Neural progenitor cell (in vitro differentiated cells): ENCODE data around the gene WDR27. TPM values are rescaled to one million over a fixed set of nuclear protein-coding genes. Genes with fewer than 3 reads are reported as not detected.

Experiments used
- DNase-seq: peaks from one replicate; pipeline ENCODE4 v3.0.0-alpha.2; 2016; ENCODE audit warnings: low spot score
- H2AFZ ChIP-seq: fragments of 200-600 bp; sonication (generic); replicated peaks from 2 replicates; pipeline ENCODE4 v1.6.1; 2016; ENCODE audit warnings: antibody characterized with exemption
- H3F3A ChIP-seq: fragments of 200-600 bp; sonication (generic); 2 replicates; pipeline ENCODE4 v1.6.1; 2016; ENCODE audit warnings: antibody characterized with exemption, low read depth
- H3K27ac ChIP-seq: fragments of 200-600 bp; sonication (generic); 2 replicates; pipeline ENCODE4 v1.5.1; 2016; ENCODE audit warnings: mild to moderate bottlenecking
- H3K27me3 ChIP-seq: fragments of 200-600 bp; sonication (generic); 2 replicates; pipeline ENCODE4 v1.6.1; 2016; ENCODE audit warnings: mild to moderate bottlenecking, moderate library complexity
- H3K36me3 ChIP-seq: fragments of 200-600 bp; sonication (generic); 2 replicates; pipeline ENCODE4 v1.5.1; 2016
- H3K4me1 ChIP-seq: fragments of 200-600 bp; sonication (generic); 2 replicates; pipeline ENCODE4 v1.6.1; 2016; ENCODE audit warnings: mixed run types
- H3K4me2 ChIP-seq: fragments of 200-600 bp; sonication (generic); 2 replicates; pipeline ENCODE4 v1.6.1; 2016
- H3K4me3 ChIP-seq: fragments of 200-600 bp; sonication (generic); 2 replicates; pipeline ENCODE4 v1.5.1; 2016
- H3K79me2 ChIP-seq: fragments of 200-600 bp; sonication (generic); 2 replicates; pipeline ENCODE4 v1.6.1; 2016; ENCODE audit warnings: low read depth
- H3K9ac ChIP-seq: fragments of 200-600 bp; sonication (generic); 2 replicates; pipeline ENCODE4 v1.6.1; 2016
- H3K9me3 ChIP-seq: fragments of 200-600 bp; sonication (generic); 2 replicates; pipeline ENCODE4 v1.5.1; 2016; ENCODE audit warnings: low read depth
- H4K20me1 ChIP-seq: fragments of 200-600 bp; sonication (generic); 2 replicates; pipeline ENCODE4 v1.6.1; 2016; ENCODE audit warnings: low read depth
- H3K27ac Mint-ChIP-seq: 3 replicates; pipeline ENCODE4 v1.8.0; 2021; ENCODE audit warnings: mixed read lengths
- H3K27me3 Mint-ChIP-seq: 2 replicates; pipeline ENCODE4 v1.8.0; 2022; ENCODE audit warnings: low read depth, mild to moderate bottlenecking, inconsistent platforms, moderate library complexity, mixed read lengths; ENCODE audit not compliant: insufficient read depth
- H3K36me3 Mint-ChIP-seq: 3 replicates; pipeline ENCODE4 v1.8.0; 2021; ENCODE audit warnings: mixed read lengths
- H3K4me1 Mint-ChIP-seq: 3 replicates; pipeline ENCODE4 v1.8.0; 2021; ENCODE audit warnings: mixed read lengths
- H3K4me3 Mint-ChIP-seq: 3 replicates; pipeline ENCODE4 v1.8.0; 2021; ENCODE audit warnings: mild to moderate bottlenecking, moderate library complexity, mixed read lengths
- H3K9me3 Mint-ChIP-seq: 3 replicates; pipeline ENCODE4 v1.8.0; 2020; ENCODE audit warnings: mixed read lengths
- EZH2 ChIP-seq: fragments of 200-600 bp; sonication (generic); IDR thresholded peaks from 2 replicates; pipeline ENCODE4 v1.6.1; 2017; ENCODE audit warnings: antibody characterized with exemption, mild to moderate bottlenecking, moderate library complexity
- EZH2phosphoT487 ChIP-seq: fragments of 200-600 bp; sonication (generic); IDR thresholded peaks from 2 replicates; pipeline ENCODE4 v1.6.1; 2017; ENCODE audit warnings: antibody characterized with exemption
- total RNA-seq: library from RNA; depleted of rRNA; stranded (reverse); fragments of >200 nt; gene quantifications from 2 replicates; pipeline ENCODE4 v1.2.3, GENCODE V29; 2015; ENCODE audit warnings: low replicate concordance
- TF ChIP-seq, protein P1 (sequence below): fragments of 200-600 bp; sonication (generic); IDR thresholded peaks from 2 replicates; pipeline ENCODE4 v1.5.1; 2017; ENCODE audit warnings: antibody characterized with exemption, mild to moderate bottlenecking

WDR27 gene
- total RNA-seq, 1 donor from 2014 or later, result 69.0 TPM

DNA sequence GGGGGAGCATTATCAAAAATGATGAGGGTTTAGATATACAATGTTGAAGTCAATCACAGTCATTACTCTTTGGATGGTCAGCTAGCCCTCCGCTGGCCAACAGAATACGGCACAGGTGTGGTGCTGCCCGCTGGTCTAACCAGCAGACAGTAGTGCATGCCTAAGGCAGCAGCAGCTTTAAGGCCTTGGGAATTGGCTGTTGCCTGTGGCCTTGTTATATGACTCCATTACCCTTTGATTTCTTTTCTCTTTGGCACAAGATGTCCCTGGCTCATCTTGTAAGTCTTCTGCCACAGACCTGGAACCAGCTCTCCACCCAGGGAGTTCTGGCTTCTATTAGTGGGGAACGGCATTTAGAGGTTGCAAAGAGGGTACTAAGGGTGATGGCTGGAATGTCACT is 110.2 kb downstream of the WDR27 start:
- H3K27me3 ChIP-seq, result no peaks in the 10 kb centered on the region
- no peak overlapping the region for H3K27ac ChIP-seq
- Mint-ChIP-seq H3K4me1 (no peaks in the 10 kb centered on the region), H3K9me3 (no peaks in the 10 kb centered on the region), H3K36me3 (peaks cover 9% of the 10 kb centered on the region), H3K27ac (no peak overlapping the region), H3K4me3 (no peak overlapping the region), H3K27me3 (no peaks in the 10 kb centered on the region)
- H2AFZ ChIP-seq, result no peak overlapping the region
- H3K9ac ChIP-seq, result no peak overlapping the region
- no peaks in the 10 kb centered on the region for H3K9me3 ChIP-seq
- no peaks in the 10 kb centered on the region for H3K4me1 ChIP-seq
- no peaks in the 10 kb centered on the region for H4K20me1 ChIP-seq
- H3F3A ChIP-seq, result no peaks in the 10 kb centered on the region
- no peaks in the 10 kb centered on the region for H3K79me2 ChIP-seq
- no peak for TF ChIP-seq EZH2
- TF ChIP-seq, protein P1, sequence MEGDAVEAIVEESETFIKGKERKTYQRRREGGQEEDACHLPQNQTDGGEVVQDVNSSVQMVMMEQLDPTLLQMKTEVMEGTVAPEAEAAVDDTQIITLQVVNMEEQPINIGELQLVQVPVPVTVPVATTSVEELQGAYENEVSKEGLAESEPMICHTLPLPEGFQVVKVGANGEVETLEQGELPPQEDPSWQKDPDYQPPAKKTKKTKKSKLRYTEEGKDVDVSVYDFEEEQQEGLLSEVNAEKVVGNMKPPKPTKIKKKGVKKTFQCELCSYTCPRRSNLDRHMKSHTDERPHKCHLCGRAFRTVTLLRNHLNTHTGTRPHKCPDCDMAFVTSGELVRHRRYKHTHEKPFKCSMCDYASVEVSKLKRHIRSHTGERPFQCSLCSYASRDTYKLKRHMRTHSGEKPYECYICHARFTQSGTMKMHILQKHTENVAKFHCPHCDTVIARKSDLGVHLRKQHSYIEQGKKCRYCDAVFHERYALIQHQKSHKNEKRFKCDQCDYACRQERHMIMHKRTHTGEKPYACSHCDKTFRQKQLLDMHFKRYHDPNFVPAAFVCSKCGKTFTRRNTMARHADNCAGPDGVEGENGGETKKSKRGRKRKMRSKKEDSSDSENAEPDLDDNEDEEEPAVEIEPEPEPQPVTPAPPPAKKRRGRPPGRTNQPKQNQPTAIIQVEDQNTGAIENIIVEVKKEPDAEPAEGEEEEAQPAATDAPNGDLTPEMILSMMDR, result no peak
- TF ChIP-seq EZH2phosphoT487, result no peak
- DNase-seq, result no peak
- no peak overlapping the region for H3K4me2 ChIP-seq
- H3K36me3 ChIP-seq, result no peaks in the 10 kb centered on the region
- H3K4me3 ChIP-seq, result no peak overlapping the region

GRCh38 chr6:169590376-169590939 is 111.4 kb downstream of the WDR27 start:
- H3K27me3 Mint-ChIP-seq, result no peaks in the 10 kb centered on the region
- Histone ChIP-seq H4K20me1 (no peaks in the 10 kb centered on the region), H2AFZ (no peak overlapping the region), H3K27me3 (no peaks in the 10 kb centered on the region), H3K4me1 (no peaks in the 10 kb centered on the region), H3K9me3 (no peaks in the 10 kb centered on the region), H3K36me3 (no peaks in the 10 kb centered on the region), H3K9ac (no peak overlapping the region), H3K4me3 (no peak overlapping the region), H3K79me2 (no peaks in the 10 kb centered on the region), H3F3A (no peaks in the 10 kb centered on the region), H3K27ac (no peak overlapping the region), H3K4me2 (no peak overlapping the region)
- no peak overlapping the region for H3K4me3 Mint-ChIP-seq
- no peak overlapping the region for H3K27ac Mint-ChIP-seq
- DNase-seq, result no peak
- no peaks in the 10 kb centered on the region for H3K4me1 Mint-ChIP-seq
- TF ChIP-seq, protein P1, result no peak
- TF ChIP-seq EZH2phosphoT487 (no peak), EZH2 (no peak)
- peaks cover 4% of the 10 kb centered on the region for H3K36me3 Mint-ChIP-seq
- peaks cover 4% of the 10 kb centered on the region for H3K9me3 Mint-ChIP-seq

GRCh38 chr6:169589699-169590257 is 112.1 kb downstream of the WDR27 start:
- H3K36me3 ChIP-seq, result no peaks in the 10 kb centered on the region
- Mint-ChIP-seq H3K27ac (no peak overlapping the region), H3K9me3 (peaks cover 6% of the 10 kb centered on the region), H3K4me1 (no peaks in the 10 kb centered on the region), H3K36me3 (peaks cover 7% of the 10 kb centered on the region), H3K27me3 (no peaks in the 10 kb centered on the region), H3K4me3 (no peak overlapping the region)
- no peak overlapping the region for H3K4me2 ChIP-seq
- DNase-seq, result no peak
- no peak overlapping the region for H3K9ac ChIP-seq
- H3K27ac ChIP-seq, result no peak overlapping the region
- no peak overlapping the region for H2AFZ ChIP-seq
- H3F3A ChIP-seq, result no peaks in the 10 kb centered on the region
- H4K20me1 ChIP-seq, result no peaks in the 10 kb centered on the region
- H3K4me1 ChIP-seq, result no peaks in the 10 kb centered on the region
- H3K27me3 ChIP-seq, result no peaks in the 10 kb centered on the region
- H3K4me3 ChIP-seq, result no peak overlapping the region
- TF ChIP-seq EZH2phosphoT487 (no peak), EZH2 (no peak)
- TF ChIP-seq, protein P1, result no peak
- H3K79me2 ChIP-seq, result no peaks in the 10 kb centered on the region
- no peaks in the 10 kb centered on the region for H3K9me3 ChIP-seq
